HG02852 (cell line): ENCODE results near the gene HDAC4.

Experiments
- ATAC-seq: cut with Tn5 transposase; IDR thresholded peaks from one replicate; pipeline ENCODE4 v1.9.1; 2021; ENCODE audit warnings: mild to moderate bottlenecking, moderate library complexity; ENCODE audit not compliant: unreplicated experiment

HDAC4 gene

DNA sequence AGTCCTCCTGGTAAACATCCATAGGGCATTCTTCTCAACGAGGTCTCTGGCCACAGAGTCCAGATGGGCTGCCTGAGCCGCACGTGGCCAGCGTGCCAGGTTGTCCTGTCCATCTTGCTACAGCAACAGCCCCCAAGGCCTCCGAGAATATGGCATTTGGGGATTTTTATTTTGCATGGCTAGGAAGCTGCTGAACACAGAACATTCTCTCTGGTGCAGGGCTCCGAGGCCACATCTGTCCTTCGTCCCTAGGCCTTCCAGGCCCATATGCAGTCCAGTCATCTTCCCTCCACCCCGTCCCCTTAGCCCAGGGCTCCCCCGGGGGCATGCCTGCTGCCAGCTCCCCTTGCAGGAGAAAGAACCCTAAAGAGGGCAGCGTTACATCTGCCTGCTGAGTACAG, 2.3 kb downstream of the HDAC4 start:
- no peak for ATAC-seq

GRCh38 chr2:239397931-239398471, 2.8 kb downstream of the HDAC4 start:
- ATAC-seq, result no peak

DNA sequence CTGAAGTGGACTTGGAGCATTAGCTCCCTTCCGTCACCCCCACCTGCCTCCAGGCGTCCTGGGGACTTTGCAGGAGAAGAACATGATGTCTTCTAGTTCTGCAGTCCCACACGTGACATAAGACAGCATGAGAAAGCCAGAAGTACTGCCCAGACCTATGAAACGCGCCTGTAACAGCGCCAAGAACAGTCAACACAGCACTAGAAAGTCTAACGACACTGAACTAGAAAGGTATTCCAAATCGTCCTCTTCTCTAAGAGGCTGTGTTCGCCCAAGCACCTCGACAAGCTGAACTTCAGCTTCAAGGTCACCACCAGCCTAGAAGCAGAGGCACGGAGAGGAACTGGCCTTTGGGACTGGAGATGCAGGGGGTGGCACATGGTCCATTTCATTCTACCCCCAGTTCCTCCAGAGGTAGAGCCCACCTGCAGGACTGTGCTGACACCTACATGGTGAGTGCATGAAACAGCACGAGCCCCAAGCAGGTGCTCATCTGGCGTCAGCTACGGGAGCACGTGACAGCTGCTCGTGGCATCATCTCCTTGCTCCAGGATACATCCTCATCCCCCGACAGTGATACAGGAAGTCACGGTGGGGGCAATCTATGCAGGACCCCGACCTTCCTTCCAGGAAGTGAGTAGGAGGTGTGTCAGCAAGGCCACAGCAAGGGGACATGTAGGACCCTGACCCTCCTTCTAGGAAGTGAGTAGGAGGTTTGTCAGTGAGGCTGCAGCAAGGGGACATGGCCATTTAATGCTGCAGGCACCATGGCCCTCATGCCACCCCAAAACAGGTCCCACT, 3.7 kb downstream of the HDAC4 start:
- ATAC-seq, result no peak

DNA sequence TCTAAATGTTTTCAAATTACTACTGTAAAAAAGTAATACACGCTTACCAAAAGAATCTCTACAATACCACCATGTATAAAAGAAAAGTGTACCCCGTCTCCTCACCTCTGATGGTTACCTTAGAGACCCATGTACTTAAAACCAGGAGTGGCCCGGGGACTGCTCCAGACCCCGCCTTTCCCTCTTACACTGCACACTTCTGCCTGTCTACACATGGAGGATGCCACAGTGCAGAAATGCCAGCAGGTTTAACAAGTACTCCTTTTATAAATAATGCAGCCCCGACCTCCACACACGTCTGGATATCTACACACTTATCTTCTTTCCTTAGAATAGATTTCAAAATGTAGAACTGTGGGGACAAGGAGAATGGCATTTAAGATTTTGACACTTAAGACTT, 5.3 kb downstream of the HDAC4 start:
- no peak for ATAC-seq

DNA sequence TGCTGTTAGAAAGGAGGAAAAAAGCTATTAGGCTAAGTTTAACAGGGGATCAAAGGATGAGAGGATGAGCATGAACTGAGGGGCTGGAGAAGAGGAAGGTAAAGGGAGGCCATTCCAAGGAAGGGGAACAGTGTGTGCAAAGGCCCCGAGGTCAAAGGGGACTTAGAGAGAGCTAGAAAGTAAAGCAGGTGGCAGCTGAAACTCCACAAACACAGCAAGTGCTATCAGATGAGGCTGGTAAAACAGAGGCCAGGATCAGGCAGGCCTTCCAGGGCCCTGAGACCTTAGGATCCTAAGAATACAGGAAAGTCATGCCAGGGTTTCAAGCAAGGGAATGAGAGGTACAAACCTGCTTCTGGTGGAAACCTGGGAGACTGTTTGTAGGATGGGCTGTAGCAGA, 5.8 kb downstream of the HDAC4 start:
- ATAC-seq, result no peak

DNA sequence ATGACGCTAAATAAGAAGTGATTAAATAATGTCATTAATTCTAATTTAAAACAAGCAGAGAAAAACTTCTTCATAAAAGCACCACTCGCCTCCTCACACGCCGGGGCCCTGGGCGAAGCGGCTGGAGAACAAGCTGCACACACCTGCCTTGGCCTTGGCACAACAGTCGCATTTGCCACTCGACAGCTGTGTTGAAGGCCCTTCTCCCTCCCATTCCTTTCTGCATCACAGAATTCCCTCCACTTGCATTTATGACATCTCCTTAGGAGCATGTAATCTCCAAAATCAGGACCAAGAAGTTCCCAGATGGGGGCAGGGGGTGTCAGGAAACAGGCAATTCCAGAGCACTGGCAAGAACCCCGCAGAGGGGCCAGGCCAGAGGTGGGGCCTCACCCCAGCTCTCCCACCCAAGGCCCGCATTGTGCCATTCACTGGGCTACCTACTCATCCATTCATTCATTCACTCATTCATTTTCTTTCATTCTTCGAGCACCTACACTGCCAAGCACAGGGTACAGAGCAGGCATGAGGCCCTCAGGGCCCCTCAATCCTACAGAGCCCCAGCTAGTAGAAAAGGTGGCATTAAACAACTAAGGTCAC, 6.4 kb downstream of the HDAC4 start:
- ATAC-seq, result no peak

DNA sequence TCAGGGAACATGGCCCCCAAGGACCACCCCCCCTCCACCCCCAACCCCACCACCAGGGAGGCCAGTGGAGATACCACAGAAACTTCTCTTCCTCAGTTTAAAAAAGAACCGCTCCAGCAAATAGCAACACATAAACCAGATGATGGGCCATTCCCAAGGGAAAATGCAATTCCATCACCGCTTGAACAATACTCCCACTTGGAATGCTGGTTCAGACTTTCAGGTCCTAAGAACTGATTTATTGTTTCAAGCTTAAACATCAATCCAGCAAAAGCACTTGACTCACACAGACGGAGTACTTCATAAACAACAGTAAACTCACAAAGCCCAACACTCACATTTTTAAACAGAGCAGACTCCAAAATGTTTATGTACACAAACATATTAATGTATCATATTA, 6.9 kb downstream of the HDAC4 start:
- no peak for ATAC-seq

DNA sequence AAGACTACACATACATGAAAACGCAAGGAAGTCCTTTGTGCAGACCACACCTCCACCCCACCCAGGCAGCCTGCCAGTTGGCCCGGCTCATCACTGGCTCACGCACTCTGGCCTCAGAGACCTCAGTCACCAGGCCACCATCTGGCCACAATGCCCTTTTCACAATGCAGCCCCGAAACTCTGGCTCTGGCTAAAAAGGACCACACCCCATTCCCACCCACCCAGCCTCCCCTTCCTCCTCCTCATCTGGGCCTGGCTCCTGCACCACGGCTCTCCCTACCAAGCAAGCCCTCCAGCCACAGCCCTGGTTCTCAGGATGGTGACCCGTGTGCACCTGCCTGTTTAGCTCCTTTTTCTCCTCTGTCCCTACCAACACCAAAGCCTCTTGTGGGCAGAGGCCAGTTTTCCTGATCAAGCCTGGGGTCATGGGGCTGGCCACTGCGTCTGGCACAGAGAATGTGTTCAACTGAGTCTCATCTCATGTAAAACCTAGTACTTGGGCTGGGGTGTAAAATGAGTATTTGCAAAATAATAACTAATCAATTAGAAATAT, 7.4 kb downstream of the HDAC4 start:
- no peak for ATAC-seq

GRCh38 chr2:239392688-239393387, 8.0 kb downstream of the HDAC4 start:
- ATAC-seq, result no peak

DNA sequence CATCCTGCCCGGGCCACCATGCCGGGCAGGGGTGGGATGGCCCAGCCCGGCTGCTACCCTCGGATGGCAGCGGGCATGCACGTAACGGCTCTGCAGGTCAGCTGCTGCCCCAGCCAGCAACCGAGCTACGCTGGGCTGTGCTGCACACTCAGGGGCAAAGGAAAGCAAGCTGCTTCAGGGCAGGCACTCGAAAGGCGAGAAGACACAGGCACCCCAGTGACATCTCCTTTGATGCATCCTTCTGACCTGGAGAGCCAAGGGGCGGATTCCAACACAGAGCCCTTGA, 8.8 kb downstream of the HDAC4 start:
- ATAC-seq, result no peak

DNA sequence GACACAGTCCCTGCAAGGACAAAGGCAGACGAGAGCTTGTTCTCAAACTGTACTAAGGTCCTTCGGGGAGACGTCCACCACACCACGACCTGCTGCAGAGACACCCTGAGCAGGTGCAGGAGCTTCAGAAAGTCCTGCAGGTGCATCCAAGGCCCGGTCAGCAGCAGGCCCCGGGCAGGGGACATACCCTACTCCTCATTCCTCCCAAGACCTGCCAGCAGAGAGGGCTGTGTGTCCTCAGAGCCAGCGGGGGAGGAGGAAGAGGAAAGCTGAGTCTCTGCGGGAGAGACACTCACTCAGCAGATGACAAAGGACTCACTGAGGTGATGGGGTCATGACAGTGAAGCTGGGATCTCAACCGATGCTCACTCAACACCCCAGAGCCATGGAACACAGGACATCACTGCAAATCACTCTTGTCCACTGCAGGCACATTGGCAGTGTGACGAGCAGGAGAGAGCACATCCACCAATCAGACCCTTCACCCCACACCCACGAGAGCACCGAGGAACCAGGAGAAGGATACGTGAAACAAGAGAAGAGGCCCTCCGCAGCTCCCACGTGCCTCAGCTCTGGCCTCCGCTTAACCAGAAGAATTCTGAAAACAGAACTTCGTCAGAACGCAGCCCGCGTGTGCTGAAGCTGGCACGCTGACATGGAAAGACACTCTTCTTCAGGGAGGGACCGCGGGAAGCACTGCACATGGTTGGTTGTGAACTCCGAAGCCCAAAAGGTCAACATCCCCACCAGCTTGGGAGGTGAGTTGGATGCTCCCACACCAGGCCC, 9.3 kb downstream of the HDAC4 start:
- no peak for ATAC-seq

DNA sequence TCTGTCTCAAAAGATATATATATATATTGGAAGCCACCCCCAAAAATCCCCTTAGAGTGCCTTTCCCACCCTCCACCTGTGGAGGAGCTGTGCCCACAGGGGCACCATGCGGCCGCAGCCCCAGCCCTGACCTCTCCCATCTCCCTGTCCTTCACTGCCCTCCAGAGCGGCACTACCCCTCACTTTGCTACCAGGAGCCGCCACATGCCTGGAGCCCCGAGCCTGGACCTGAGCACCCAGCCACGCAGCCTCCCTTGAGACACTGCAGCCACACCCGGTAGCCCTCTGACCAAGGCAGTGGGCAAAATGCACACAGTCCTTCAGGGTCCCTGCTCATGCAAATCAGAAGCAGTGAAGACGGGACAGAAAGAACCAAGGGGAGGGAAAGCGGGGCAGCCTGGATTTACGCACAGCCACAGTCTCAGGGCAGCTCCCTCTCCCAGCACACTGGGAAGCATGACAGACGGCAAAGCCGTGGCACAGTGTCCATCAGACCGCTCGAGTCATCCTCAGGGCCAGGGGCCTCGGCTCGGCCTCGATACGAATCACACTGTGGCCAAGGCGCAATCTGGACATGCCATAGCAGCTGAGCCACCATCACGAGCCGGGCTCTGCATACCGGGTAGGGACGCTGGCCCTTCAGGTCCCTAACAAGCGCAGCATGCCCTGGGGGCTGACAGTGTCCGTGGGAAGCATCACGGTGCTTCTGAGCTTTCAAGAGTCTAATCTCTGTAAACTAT, 10.1 kb downstream of the HDAC4 start:
- no peak for ATAC-seq

DNA sequence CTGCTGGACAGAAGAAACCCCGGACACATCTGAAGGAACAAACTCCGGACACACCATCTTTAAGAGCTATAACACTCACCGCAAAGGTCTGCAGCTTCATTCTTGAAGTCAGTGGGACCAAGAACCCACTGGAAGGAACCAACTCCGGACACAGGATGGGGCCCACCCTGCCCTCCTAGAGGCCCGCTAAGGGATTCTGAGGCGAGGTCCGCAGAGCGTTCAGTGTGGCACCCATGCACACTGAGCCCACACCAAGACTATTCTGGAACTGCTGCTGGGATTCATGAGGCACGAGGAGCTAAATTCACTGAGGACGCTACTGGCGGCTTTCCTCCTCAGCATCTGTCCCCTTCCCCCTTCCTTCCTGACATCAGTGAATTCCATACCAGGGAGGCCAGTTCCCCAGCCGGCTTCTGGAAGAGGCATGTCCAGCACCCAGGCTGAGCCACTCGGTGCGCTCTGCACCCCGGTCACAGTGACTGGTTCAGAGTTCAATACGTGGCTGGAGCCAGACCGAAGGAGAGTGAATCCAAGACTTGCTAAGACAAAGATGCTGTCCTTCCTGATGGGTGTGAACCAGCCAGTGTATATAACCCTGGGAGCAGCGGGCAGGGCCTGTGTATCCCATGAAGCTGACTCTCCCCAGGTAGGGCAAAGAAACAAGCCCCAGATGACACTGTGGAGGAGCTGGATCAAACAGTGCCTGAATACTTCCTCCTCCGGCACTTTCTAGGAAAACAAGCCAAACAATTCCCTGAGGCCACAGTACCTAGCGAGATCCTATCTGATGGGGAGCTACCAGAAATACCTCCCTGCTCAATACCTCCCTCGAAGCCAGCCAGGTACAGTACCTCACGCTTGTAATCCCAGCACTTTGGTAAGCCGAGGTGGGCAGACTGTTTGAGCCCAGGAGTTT, 11.1 kb downstream of the HDAC4 start:
- no peak for ATAC-seq

DNA sequence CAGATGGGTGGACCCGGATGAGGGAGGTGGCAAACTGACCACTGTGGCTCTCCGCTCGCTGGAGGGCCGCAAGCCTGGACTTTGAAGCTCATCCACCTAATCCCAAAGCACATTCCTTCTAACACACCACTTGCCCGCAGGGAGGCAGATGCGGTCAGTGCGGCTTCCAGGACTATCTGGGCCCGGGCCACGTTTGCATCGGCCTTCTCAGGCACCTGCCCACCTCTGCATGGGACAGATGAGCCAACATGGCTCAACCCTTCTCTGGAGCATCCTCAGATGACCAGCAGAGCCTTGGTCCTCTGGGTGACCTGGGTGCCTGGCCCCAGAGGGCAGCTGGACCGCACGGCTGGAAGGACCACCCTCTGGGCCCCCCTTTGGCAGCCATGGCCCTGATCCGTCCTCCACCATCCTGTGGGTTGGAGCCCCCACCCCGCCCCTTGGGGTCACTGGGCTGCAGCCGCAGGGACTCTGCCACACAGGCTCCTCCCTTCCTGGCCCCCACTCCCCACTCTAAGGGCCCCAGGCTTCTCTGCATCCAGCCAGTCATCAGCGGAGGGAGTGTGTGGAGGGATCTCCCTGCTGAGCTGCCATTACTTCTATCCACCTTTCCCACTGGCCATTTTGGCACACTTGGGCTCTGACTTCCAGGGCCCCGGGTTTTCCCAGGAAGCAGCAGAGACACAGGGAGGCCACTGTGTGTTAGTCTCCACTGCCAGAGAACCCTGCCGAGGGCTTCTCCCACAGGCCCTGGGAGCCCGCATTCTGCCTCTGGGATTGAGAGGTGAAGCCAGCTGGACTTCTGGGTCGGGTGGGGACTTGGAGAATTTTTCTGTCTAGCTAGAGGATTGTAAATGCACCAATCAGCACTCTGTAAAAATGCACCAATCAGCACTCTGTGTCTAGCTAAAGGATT, 12.3 kb downstream of the HDAC4 start:
- ATAC-seq, result no peak

DNA sequence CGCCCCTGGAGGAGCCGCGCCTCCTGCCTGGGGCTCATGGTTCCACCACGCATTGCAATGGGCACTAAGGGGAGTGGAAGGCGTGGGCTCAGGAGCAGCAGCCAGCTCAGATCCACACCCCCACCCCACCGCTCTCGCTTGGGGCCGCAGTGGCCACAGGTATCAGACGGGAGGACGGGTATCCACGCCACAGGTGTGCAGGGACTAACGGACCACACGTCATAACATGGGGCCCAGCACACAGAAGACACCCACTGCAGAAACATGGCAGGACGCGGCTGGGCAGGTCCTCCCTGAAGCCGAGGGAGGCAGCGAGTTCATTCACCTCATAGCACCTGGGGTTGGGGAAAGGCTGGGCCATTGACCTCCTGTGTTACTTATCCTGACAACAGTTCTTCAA, 13.0 kb downstream of the HDAC4 start:
- no peak for ATAC-seq

GRCh38 chr2:239386872-239387445, 13.9 kb downstream of the HDAC4 start:
- ATAC-seq, result no peak

DNA sequence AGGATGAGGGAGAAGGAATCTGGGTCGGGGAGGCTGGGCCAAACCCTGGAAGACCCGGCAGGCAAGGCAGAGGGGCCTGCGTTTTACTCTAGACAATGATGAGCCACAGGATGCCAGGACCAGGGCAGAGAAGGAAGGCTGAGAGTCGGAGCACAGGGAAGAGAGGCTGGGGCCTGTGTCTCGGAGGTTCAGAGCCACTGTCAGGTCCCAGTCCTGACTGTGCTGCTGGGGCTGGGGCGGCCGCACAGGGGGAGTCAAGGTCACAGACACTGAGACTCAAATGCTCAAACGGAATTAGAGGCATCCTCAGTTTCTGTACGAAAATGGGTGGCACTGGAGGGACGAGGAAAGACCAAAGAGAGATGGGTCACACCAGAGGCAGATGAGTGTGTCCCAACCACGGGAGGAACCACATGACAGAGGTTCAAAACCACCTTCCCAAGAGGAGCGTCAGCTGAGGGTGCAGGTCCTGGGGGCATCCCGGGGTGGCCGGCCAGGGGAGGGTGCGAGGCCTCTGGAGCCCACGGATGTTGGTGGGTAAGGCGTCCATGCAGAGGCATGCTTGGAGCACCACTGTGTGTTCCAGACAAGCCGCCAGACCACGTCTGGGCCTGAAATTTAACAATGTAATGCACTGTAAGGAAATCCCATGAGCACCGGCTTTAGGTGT, 14.7 kb downstream of the HDAC4 start:
- ATAC-seq, result no peak
